NT2/D1 (cell line): ENCODE results near the gene ZDHHC15.

Source experiments
- YY1 ChIP-seq: IDR thresholded peaks from 2 replicates; pipeline ENCODE4 v1.6.1; 2011; ENCODE audit not compliant: insufficient read length, insufficient read depth
- ZNF274 ChIP-seq: IDR thresholded peaks from 2 replicates; pipeline ENCODE4 v1.6.1; 2011; ENCODE audit warnings: mild to moderate bottlenecking, low read depth, low read length

DNA sequence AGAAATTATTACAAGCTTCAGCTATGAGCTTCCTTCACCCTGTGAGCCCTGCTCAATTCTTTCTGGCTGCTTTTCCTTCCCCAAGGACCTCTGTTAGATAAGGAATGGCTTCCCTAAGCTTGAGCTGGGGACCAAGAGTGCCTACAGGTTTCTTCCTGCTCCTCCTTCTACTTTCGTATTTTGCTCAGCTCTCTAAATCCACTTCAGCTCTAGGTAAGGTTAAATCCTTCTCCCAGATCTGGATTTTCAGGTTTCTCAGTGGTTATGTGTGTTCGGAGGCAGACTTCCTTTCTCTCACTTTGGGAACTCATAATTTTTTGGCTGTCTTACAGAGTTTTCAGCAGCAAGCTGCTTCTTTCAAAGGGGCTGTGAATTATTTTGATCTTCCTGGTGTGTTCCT is 21.9 kb upstream of the ZDHHC15 start:
- TF ChIP-seq YY1 (no peak), ZNF274 (no peak)
